DOHH2 (cell line): Measurements from ENCODE around the gene PTGDR2.

Experiments used
- H3F3A ChIP-seq: fragments of 200-600 bp; sonication (generic), shearing (Covaris generic); 2 replicates; pipeline ENCODE4 v1.6.0; 2016; ENCODE audit warnings: antibody characterized with exemption, mild to moderate bottlenecking; ENCODE audit not compliant: control insufficient read depth, insufficient read depth
- H3K27ac ChIP-seq: fragments of 200-600 bp; sonication (generic); 2 replicates; pipeline ENCODE4 v1.5.1; 2014; ENCODE audit warnings: low read depth, mild to moderate bottlenecking, low read length, moderate library complexity
- H3K27me3 ChIP-seq: fragments of 200-600 bp; sonication (generic); 2 replicates; pipeline ENCODE4 v1.6.1; 2014; ENCODE audit warnings: mild to moderate bottlenecking, low read length, mixed read lengths; ENCODE audit not compliant: control insufficient read depth
- H3K36me3 ChIP-seq: fragments of 200-600 bp; sonication (generic); 2 replicates; pipeline ENCODE4 v1.6.1; 2014; ENCODE audit warnings: mild to moderate bottlenecking, low read length, moderate library complexity, mixed read lengths; ENCODE audit not compliant: control insufficient read depth
- H3K4me1 ChIP-seq: fragments of 200-600 bp; sonication (generic); 2 replicates; pipeline ENCODE4 v1.6.1; 2014; ENCODE audit warnings: mild to moderate bottlenecking, low read length, mixed read lengths; ENCODE audit not compliant: control insufficient read depth
- H3K4me2 ChIP-seq: fragments of 200-600 bp; sonication (generic); 2 replicates; pipeline ENCODE4 v1.6.0; 2014; ENCODE audit warnings: mild to moderate bottlenecking, low read length, moderate library complexity
- H3K4me3 ChIP-seq: fragments of 200-600 bp; sonication (generic); 2 replicates; pipeline ENCODE4 v1.5.1; 2014; ENCODE audit warnings: mild to moderate bottlenecking, low read length, mixed read lengths
- H3K79me2 ChIP-seq: fragments of 200-600 bp; sonication (generic); 2 replicates; pipeline ENCODE4 v1.6.1; 2014; ENCODE audit warnings: mild to moderate bottlenecking, low read length, mixed read lengths; ENCODE audit not compliant: control insufficient read depth
- H3K9me2 ChIP-seq: fragments of 200-600 bp; sonication (generic); replicated peaks from 2 replicates; pipeline ENCODE4 v1.6.1; 2014; ENCODE audit warnings: mild to moderate bottlenecking, low read length, mixed read lengths; ENCODE audit not compliant: control insufficient read depth
- H3K9me3 ChIP-seq: fragments of 200-600 bp; sonication (generic); 2 replicates; pipeline ENCODE4 v1.6.1; 2014; ENCODE audit warnings: antibody characterized with exemption, low read length, mixed read lengths; ENCODE audit not compliant: control insufficient read depth, insufficient read depth
- H4K20me1 ChIP-seq: fragments of 200-600 bp; sonication (generic); 2 replicates; pipeline ENCODE4 v1.6.0; 2014; ENCODE audit warnings: low read depth, mild to moderate bottlenecking, antibody characterized with exemption, low read length, moderate library complexity; ENCODE audit not compliant: control insufficient read depth, insufficient read depth
- CTCF ChIP-seq: fragments of 200-600 bp; sonication (generic); IDR thresholded peaks from one replicate; pipeline ENCODE4 v1.5.1; 2014; ENCODE audit warnings: antibody characterized with exemption, mild to moderate bottlenecking, low read depth, low read length; ENCODE audit not compliant: poor library complexity, severe bottlenecking
- EZH2phosphoT487 ChIP-seq: fragments of 200-600 bp; sonication (generic); IDR thresholded peaks from 2 replicates; pipeline ENCODE4 v1.6.1; 2017; ENCODE audit warnings: borderline replicate concordance, mild to moderate bottlenecking, antibody characterized with exemption, low read length, moderate library complexity, mixed read lengths

Gene PTGDR2

GRCh38 chr11:60816590-60817157 is 39.1 kb downstream of the PTGDR2 start:
- Histone ChIP-seq H3K27me3 (peaks cover 3% of the 10 kb centered on the region; the same call in 1 of the 2 replicates), H3K4me2 (no peak overlapping the region), H3K4me1 (no peaks in the 10 kb centered on the region), H4K20me1 (no peaks in the 10 kb centered on the region), H3K36me3 (no peaks in the 10 kb centered on the region), H3K27ac (no peak overlapping the region), H3K9me3 (peaks cover 14% of the 10 kb centered on the region; the same call in 1 of the 2 replicates), H3F3A (no peaks in the 10 kb centered on the region), H3K4me3 (no peak overlapping the region), H3K9me2 (no peaks in the 10 kb centered on the region), H3K79me2 (no peaks in the 10 kb centered on the region)
- TF ChIP-seq EZH2phosphoT487 (no peak), CTCF (no peak)

GRCh38 chr11:60814112-60814511 is 41.6 kb downstream of the PTGDR2 start:
- no peaks in the 10 kb centered on the region for H3K4me1 ChIP-seq
- TF ChIP-seq EZH2phosphoT487 (no peak), CTCF (no peak)
- no peaks in the 10 kb centered on the region for H3K79me2 ChIP-seq

GRCh38 chr11:60813324-60813723 is 42.4 kb downstream of the PTGDR2 start:
- peaks cover 14% of the 10 kb centered on the region; the same call in 1 of the 2 replicates for H3K9me3 ChIP-seq
- TF ChIP-seq CTCF (no peak), EZH2phosphoT487 (no peak)

More at GRCh38 chr11:60814112-60814511, 41.6 kb downstream of the PTGDR2 start:
- no peaks in the 10 kb centered on the region for H3F3A ChIP-seq
- peaks cover 14% of the 10 kb centered on the region; the same call in 1 of the 2 replicates for H3K9me3 ChIP-seq
- no peak overlapping the region for H3K4me3 ChIP-seq
- no peaks in the 10 kb centered on the region for H3K9me2 ChIP-seq
- H3K27me3 ChIP-seq = no peaks in the 10 kb centered on the region
- H4K20me1 ChIP-seq = no peaks in the 10 kb centered on the region
- H3K36me3 ChIP-seq = no peaks in the 10 kb centered on the region
- no peak overlapping the region for H3K4me2 ChIP-seq
- H3K27ac ChIP-seq = no peak overlapping the region

More at GRCh38 chr11:60813324-60813723, 42.4 kb downstream of the PTGDR2 start:
- H3K27me3 ChIP-seq = no peaks in the 10 kb centered on the region
- H3F3A ChIP-seq = no peaks in the 10 kb centered on the region
- H3K27ac ChIP-seq = no peak overlapping the region
- H3K79me2 ChIP-seq = no peaks in the 10 kb centered on the region
- no peaks in the 10 kb centered on the region for H3K9me2 ChIP-seq
- no peaks in the 10 kb centered on the region for H3K4me1 ChIP-seq
- H4K20me1 ChIP-seq = no peaks in the 10 kb centered on the region
- no peak overlapping the region for H3K4me2 ChIP-seq
- no peaks in the 10 kb centered on the region for H3K36me3 ChIP-seq
- no peak overlapping the region for H3K4me3 ChIP-seq
